ENCODE data around the gene LAMC2.

The LAMC2 gene

GRCh38 chr1:183230413-183230812, 44.3 kb downstream of the LAMC2 start:
- Histone ChIP-seq H4K20me1 (ENCODE audit: insufficient read depth, low read length) (no peaks in the 10 kb centered on the region), H3K79me2 (ENCODE audit: low read length) (no peaks in the 10 kb centered on the region), H3K27ac (ENCODE audit: low read length) (no peak overlapping the region), H3F3A (ENCODE audit: insufficient read depth, low read length) (no peaks in the 10 kb centered on the region), H3K36me3 (replicated peaks; ENCODE audit: insufficient read depth, low read length) (no peaks in the 10 kb centered on the region), H3K4me2 (ENCODE audit: low read depth, low read length) (no peak overlapping the region), H3K9me3 (replicated peaks; ENCODE audit: insufficient read depth, low read length) (no peaks in the 10 kb centered on the region), H3K9ac (ENCODE audit: low read length) (no peak overlapping the region), H3K9me2 (replicated peaks; ENCODE audit: insufficient read depth, low read length) (no peaks in the 10 kb centered on the region), H3K4me1 (ENCODE audit: low read length) (peaks cover 9% of the 10 kb centered on the region), H3K4me3 (ENCODE audit: low read length) (no peak overlapping the region), H3K27me3 (replicated peaks; ENCODE audit: insufficient read depth, low read length) (no peaks in the 10 kb centered on the region), H2AFZ (ENCODE audit: low read length) (no peak overlapping the region)
- DNase-seq, result no peak
- TF ChIP-seq, protein P1, sequence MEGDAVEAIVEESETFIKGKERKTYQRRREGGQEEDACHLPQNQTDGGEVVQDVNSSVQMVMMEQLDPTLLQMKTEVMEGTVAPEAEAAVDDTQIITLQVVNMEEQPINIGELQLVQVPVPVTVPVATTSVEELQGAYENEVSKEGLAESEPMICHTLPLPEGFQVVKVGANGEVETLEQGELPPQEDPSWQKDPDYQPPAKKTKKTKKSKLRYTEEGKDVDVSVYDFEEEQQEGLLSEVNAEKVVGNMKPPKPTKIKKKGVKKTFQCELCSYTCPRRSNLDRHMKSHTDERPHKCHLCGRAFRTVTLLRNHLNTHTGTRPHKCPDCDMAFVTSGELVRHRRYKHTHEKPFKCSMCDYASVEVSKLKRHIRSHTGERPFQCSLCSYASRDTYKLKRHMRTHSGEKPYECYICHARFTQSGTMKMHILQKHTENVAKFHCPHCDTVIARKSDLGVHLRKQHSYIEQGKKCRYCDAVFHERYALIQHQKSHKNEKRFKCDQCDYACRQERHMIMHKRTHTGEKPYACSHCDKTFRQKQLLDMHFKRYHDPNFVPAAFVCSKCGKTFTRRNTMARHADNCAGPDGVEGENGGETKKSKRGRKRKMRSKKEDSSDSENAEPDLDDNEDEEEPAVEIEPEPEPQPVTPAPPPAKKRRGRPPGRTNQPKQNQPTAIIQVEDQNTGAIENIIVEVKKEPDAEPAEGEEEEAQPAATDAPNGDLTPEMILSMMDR (IDR thresholded peaks at IDR 0.05; ENCODE audit: low read length), result no peak
- TF ChIP-seq EZH2 (optimal IDR thresholded peaks at IDR 0.05; ENCODE audit: low read depth, low read length) (no peak), EZH2phosphoT487 (IDR thresholded peaks at IDR 0.05; ENCODE audit: low read length) (no peak)

DNA sequence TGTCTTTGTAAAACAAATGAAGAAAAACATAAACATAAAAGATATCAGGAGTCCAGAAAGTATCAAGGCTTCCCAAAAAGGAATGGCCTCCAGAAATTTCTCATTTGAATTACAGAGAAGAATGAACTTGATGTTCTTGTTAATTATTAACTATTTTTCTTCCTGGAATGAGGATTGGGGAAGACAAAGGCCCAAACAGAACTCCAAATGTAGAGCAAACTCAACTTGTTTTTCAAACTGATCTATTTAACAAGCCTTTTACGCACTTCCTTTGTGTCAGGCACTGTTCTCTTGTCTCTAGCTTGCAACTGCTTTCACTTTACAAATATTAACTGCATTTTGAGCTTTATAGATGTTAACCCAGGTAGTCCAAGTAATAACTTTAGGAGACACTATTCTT, 45.5 kb downstream of the LAMC2 start:
- DNase-seq, result no peak
- Histone ChIP-seq H3K27me3 (replicated peaks; ENCODE audit: insufficient read depth, low read length) (no peaks in the 10 kb centered on the region), H3K9me2 (replicated peaks; ENCODE audit: insufficient read depth, low read length) (no peaks in the 10 kb centered on the region), H2AFZ (ENCODE audit: low read length) (no peak overlapping the region), H3K9ac (ENCODE audit: low read length) (no peak overlapping the region), H4K20me1 (ENCODE audit: insufficient read depth, low read length) (no peaks in the 10 kb centered on the region), H3K27ac (ENCODE audit: low read length) (no peak overlapping the region), H3K4me1 (ENCODE audit: low read length) (peaks cover 9% of the 10 kb centered on the region), H3K9me3 (replicated peaks; ENCODE audit: insufficient read depth, low read length) (no peaks in the 10 kb centered on the region), H3K4me3 (ENCODE audit: low read length) (no peak overlapping the region), H3F3A (ENCODE audit: insufficient read depth, low read length) (no peaks in the 10 kb centered on the region), H3K4me2 (ENCODE audit: low read depth, low read length) (no peak overlapping the region), H3K36me3 (replicated peaks; ENCODE audit: insufficient read depth, low read length) (no peaks in the 10 kb centered on the region), H3K79me2 (ENCODE audit: low read length) (no peaks in the 10 kb centered on the region)
- TF ChIP-seq EZH2 (optimal IDR thresholded peaks at IDR 0.05; ENCODE audit: low read depth, low read length), result no peak
- TF ChIP-seq EZH2phosphoT487 (IDR thresholded peaks at IDR 0.05; ENCODE audit: low read length), result no peak
- TF ChIP-seq, protein P1 (IDR thresholded peaks at IDR 0.05; ENCODE audit: low read length), result no peak

- no peak overlapping the region for H3K9ac ChIP-seq (ENCODE audit: low read length)
- no peak overlapping the region for H3K4me3 ChIP-seq (ENCODE audit: low read length)
- no peaks in the 10 kb centered on the region for H3K9me3 ChIP-seq (replicated peaks; ENCODE audit: insufficient read depth, low read length)
- H3K4me2 ChIP-seq (ENCODE audit: low read depth, low read length), result no peak overlapping the region
- no peaks in the 10 kb centered on the region for H3K36me3 ChIP-seq (replicated peaks; ENCODE audit: insufficient read depth, low read length)
- H2AFZ ChIP-seq (ENCODE audit: low read length), result no peak overlapping the region
- H3K79me2 ChIP-seq (ENCODE audit: low read length), result no peaks in the 10 kb centered on the region
- H3K4me1 ChIP-seq (ENCODE audit: low read length), result peaks cover 9% of the 10 kb centered on the region
- no peaks in the 10 kb centered on the region for H3F3A ChIP-seq (ENCODE audit: insufficient read depth, low read length)
- DNase-seq, result no peak
- H3K27ac ChIP-seq (ENCODE audit: low read length), result no peak overlapping the region
- no peaks in the 10 kb centered on the region for H3K9me2 ChIP-seq (replicated peaks; ENCODE audit: insufficient read depth, low read length)
- no peaks in the 10 kb centered on the region for H3K27me3 ChIP-seq (replicated peaks; ENCODE audit: insufficient read depth, low read length)
- no peaks in the 10 kb centered on the region for H4K20me1 ChIP-seq (ENCODE audit: insufficient read depth, low read length)
- TF ChIP-seq, protein P1 (IDR thresholded peaks at IDR 0.05; ENCODE audit: low read length), result no peak
- TF ChIP-seq EZH2phosphoT487 (IDR thresholded peaks at IDR 0.05; ENCODE audit: low read length) (no peak), EZH2 (optimal IDR thresholded peaks at IDR 0.05; ENCODE audit: low read depth, low read length) (no peak)
Measured at GRCh38 chr1:183233113-183233512, 47.0 kb downstream of the LAMC2 start.

All from MM.1S (cell line).